Stimulated activated effector memory CD8-positive, alpha-beta T cell treated with anti-CD3 and anti-CD28 coated beads, Interleukin-12 subunit alpha, Interleukin-12 subunit beta, amount 100 ng/mL, for 72 hours (primary cell): Measurements from ENCODE around the gene JADE1.

ENCODE experiments used
- ATAC-seq: fragments of 150-1000 bp; cut with Tn5 transposase; 2 replicates; pipeline ENCODE4 v1.10.0; 2021
- DNase-seq, 2 donors: peaks; one replicate each; pipeline ENCODE4 v3.0.0; 2021 to 2022; ENCODE audit warnings: low spot score in 2 of 2
- H3K27ac Mint-ChIP-seq: one replicate; pipeline ENCODE4 v1.8.0; 2022; ENCODE audit warnings: mild to moderate bottlenecking, mixed read lengths
- H3K36me3 Mint-ChIP-seq: one replicate; pipeline ENCODE4 v1.8.0; 2022; ENCODE audit warnings: mild to moderate bottlenecking, mixed read lengths
- H3K4me1 Mint-ChIP-seq: one replicate; pipeline ENCODE4 v1.8.0; 2022; ENCODE audit warnings: mixed read lengths
- H3K4me3 Mint-ChIP-seq: one replicate; pipeline ENCODE4 v1.8.0; 2022; ENCODE audit warnings: mild to moderate bottlenecking, mixed read lengths
- H3K9me3 Mint-ChIP-seq: one replicate; pipeline ENCODE4 v1.8.0; 2022; ENCODE audit warnings: mixed read lengths

Gene JADE1

GRCh38 chr4:128869776-128870509 is 60.4 kb downstream of the JADE1 start:
- Mint-ChIP-seq H3K9me3 (no peaks in the 10 kb centered on the region), H3K4me1 (peaks cover 22% of the 10 kb centered on the region), H3K4me3 (no peak overlapping the region), H3K36me3 (peaks cover 90% of the 10 kb centered on the region), H3K27ac (peak overlapping the region; percentile 79)
- ATAC-seq: peak; percentile 87
- DNase-seq: no peak

GRCh38 chr4:128871948-128872347 is 62.4 kb downstream of the JADE1 start:
- ATAC-seq: no peak
- Mint-ChIP-seq H3K4me1 (peaks cover 17% of the 10 kb centered on the region), H3K9me3 (no peaks in the 10 kb centered on the region), H3K27ac (peak overlapping the region; percentile 13), H3K4me3 (no peak overlapping the region), H3K36me3 (peaks cover 70% of the 10 kb centered on the region)
- no peak for DNase-seq

- DNase-seq (no peak), ATAC-seq (no peak)
- Mint-ChIP-seq H3K36me3 (peaks cover 36% of the 10 kb centered on the region), H3K4me3 (no peak overlapping the region), H3K9me3 (no peaks in the 10 kb centered on the region), H3K27ac (no peak overlapping the region), H3K4me1 (peaks cover 6% of the 10 kb centered on the region)
Measured at GRCh38 chr4:128876200-128876599, 66.7 kb downstream of the JADE1 start.

- Mint-ChIP-seq H3K27ac (no peak overlapping the region), H3K4me3 (no peak overlapping the region), H3K36me3 (peaks cover 25% of the 10 kb centered on the region), H3K4me1 (peaks cover under 1% of the 10 kb centered on the region), H3K9me3 (no peaks in the 10 kb centered on the region)
- ATAC-seq (no peak), DNase-seq (no peak)
Measured at GRCh38 chr4:128877934-128878333, 68.4 kb downstream of the JADE1 start.

GRCh38 chr4:128879283-128879682 is 69.8 kb downstream of the JADE1 start:
- H3K9me3 Mint-ChIP-seq: no peaks in the 10 kb centered on the region
- no peak overlapping the region for H3K4me3 Mint-ChIP-seq
- no peaks in the 10 kb centered on the region for H3K4me1 Mint-ChIP-seq
- H3K27ac Mint-ChIP-seq: no peak overlapping the region
- ATAC-seq (no peak), DNase-seq (no peak)
- H3K36me3 Mint-ChIP-seq: peaks cover 15% of the 10 kb centered on the region

GRCh38 chr4:128879971-128880370 is 70.5 kb downstream of the JADE1 start:
- ATAC-seq: no peak
- Mint-ChIP-seq H3K9me3 (no peaks in the 10 kb centered on the region), H3K36me3 (peaks cover 9% of the 10 kb centered on the region), H3K27ac (no peak overlapping the region), H3K4me1 (no peaks in the 10 kb centered on the region), H3K4me3 (no peak overlapping the region)
- no peak for DNase-seq

- peaks cover 9% of the 10 kb centered on the region for H3K36me3 Mint-ChIP-seq
- ATAC-seq (no peak), DNase-seq (no peak)
- H3K9me3 Mint-ChIP-seq: no peaks in the 10 kb centered on the region
- H3K4me1 Mint-ChIP-seq: no peaks in the 10 kb centered on the region
- no peak overlapping the region for H3K27ac Mint-ChIP-seq
- no peak overlapping the region for H3K4me3 Mint-ChIP-seq
Measured at GRCh38 chr4:128880662-128881061, 71.2 kb downstream of the JADE1 start.

- H3K27ac Mint-ChIP-seq: no peak overlapping the region
Measured at GRCh38 chr4:128904821-128905220, 95.3 kb downstream of the JADE1 start.

GRCh38 chr4:128906581-128906980 is 97.1 kb downstream of the JADE1 start:
- Mint-ChIP-seq H3K4me3 (no peak overlapping the region), H3K9me3 (no peaks in the 10 kb centered on the region), H3K27ac (no peak overlapping the region)

More at GRCh38 chr4:128904821-128905220, 95.3 kb downstream of the JADE1 start:
- H3K9me3 Mint-ChIP-seq: no peaks in the 10 kb centered on the region
- H3K4me3 Mint-ChIP-seq: no peak overlapping the region
- DNase-seq (no peak), ATAC-seq (no peak)
- no peaks in the 10 kb centered on the region for H3K36me3 Mint-ChIP-seq
- H3K4me1 Mint-ChIP-seq: no peaks in the 10 kb centered on the region

GRCh38 chr4:128907981-128908380 is 98.5 kb downstream of the JADE1 start:
- H3K36me3 Mint-ChIP-seq: no peaks in the 10 kb centered on the region
- DNase-seq: no peak
- no peak for ATAC-seq

More at GRCh38 chr4:128906581-128906980, 97.1 kb downstream of the JADE1 start:
- no peaks in the 10 kb centered on the region for H3K4me1 Mint-ChIP-seq
- ATAC-seq (no peak), DNase-seq (no peak)
- no peaks in the 10 kb centered on the region for H3K36me3 Mint-ChIP-seq

GRCh38 chr4:128908735-128909134 is 99.2 kb downstream of the JADE1 start:
- no peak for ATAC-seq
- Mint-ChIP-seq H3K4me3 (no peak overlapping the region), H3K36me3 (no peaks in the 10 kb centered on the region), H3K9me3 (no peaks in the 10 kb centered on the region), H3K27ac (no peak overlapping the region), H3K4me1 (no peaks in the 10 kb centered on the region)
- no peak for DNase-seq

More at GRCh38 chr4:128907981-128908380, 98.5 kb downstream of the JADE1 start:
- H3K9me3 Mint-ChIP-seq: no peaks in the 10 kb centered on the region
- no peak overlapping the region for H3K27ac Mint-ChIP-seq
- no peak overlapping the region for H3K4me3 Mint-ChIP-seq
- no peaks in the 10 kb centered on the region for H3K4me1 Mint-ChIP-seq

GRCh38 chr4:128913228-128913627 is 103.7 kb downstream of the JADE1 start:
- Mint-ChIP-seq H3K4me3 (no peak overlapping the region), H3K27ac (no peak overlapping the region), H3K9me3 (no peaks in the 10 kb centered on the region), H3K36me3 (no peaks in the 10 kb centered on the region), H3K4me1 (peaks cover 13% of the 10 kb centered on the region)
- ATAC-seq: no peak
- DNase-seq: no peak

- DNase-seq (no peak), ATAC-seq (no peak)
- peaks cover 29% of the 10 kb centered on the region for H3K4me1 Mint-ChIP-seq
- H3K27ac Mint-ChIP-seq: no peak overlapping the region
- no peaks in the 10 kb centered on the region for H3K36me3 Mint-ChIP-seq
- no peaks in the 10 kb centered on the region for H3K9me3 Mint-ChIP-seq
- H3K4me3 Mint-ChIP-seq: no peak overlapping the region
Measured at GRCh38 chr4:128915544-128915943, 106.0 kb downstream of the JADE1 start.

- ATAC-seq (peak; percentile 57), DNase-seq (no peak)
- peaks cover 34% of the 10 kb centered on the region for H3K4me1 Mint-ChIP-seq
- no peak overlapping the region for H3K27ac Mint-ChIP-seq
- no peaks in the 10 kb centered on the region for H3K36me3 Mint-ChIP-seq
- no peak overlapping the region for H3K4me3 Mint-ChIP-seq
- H3K9me3 Mint-ChIP-seq: no peaks in the 10 kb centered on the region
Measured at GRCh38 chr4:128916832-128917231, 107.3 kb downstream of the JADE1 start.

- H3K4me3 Mint-ChIP-seq: no peak overlapping the region
Measured at GRCh38 chr4:128917781-128918180, 108.3 kb downstream of the JADE1 start.

GRCh38 chr4:128921954-128922353 is 112.5 kb downstream of the JADE1 start:
- Mint-ChIP-seq H3K27ac (no peak overlapping the region), H3K4me1 (peaks cover 32% of the 10 kb centered on the region), H3K9me3 (peaks cover 2% of the 10 kb centered on the region), H3K4me3 (no peak overlapping the region), H3K36me3 (peaks cover 8% of the 10 kb centered on the region)
- DNase-seq (no peak), ATAC-seq (no peak)

More at GRCh38 chr4:128917781-128918180, 108.3 kb downstream of the JADE1 start:
- no peaks in the 10 kb centered on the region for H3K36me3 Mint-ChIP-seq
- DNase-seq (no peak), ATAC-seq (peak; percentile 79)
- no peaks in the 10 kb centered on the region for H3K9me3 Mint-ChIP-seq
- H3K4me1 Mint-ChIP-seq: peaks cover 34% of the 10 kb centered on the region
- H3K27ac Mint-ChIP-seq: no peak overlapping the region
